GM11168 (cell line): ENCODE measurements around the gene MAPK14.

ENCODE experiments used
- in situ Hi-C: fragments of 300-500 bp; cut with MboI; formaldehyde crosslinking; loops from one replicate; pipeline ENCODE4 v1.12.0; 2022; ENCODE audit warnings: low sequenced_read_pairs; ENCODE audit not compliant: unreplicated experiment

MAPK14 gene

GRCh38 chr6:36033935-36034334 is 6.3 kb downstream of the MAPK14 start:
- in situ Hi-C loops: no loop called here

GRCh38 chr6:36034441-36034840 is 6.8 kb downstream of the MAPK14 start:
- in situ Hi-C loops: no loop called here

- in situ Hi-C loops: no loop called here
Measured at GRCh38 chr6:36035225-36035624, 7.6 kb downstream of the MAPK14 start.

GRCh38 chr6:36038120-36038876 is 10.7 kb downstream of the MAPK14 start:
- in situ Hi-C loops: no loop called here

- in situ Hi-C loops: no loop called here
Measured at GRCh38 chr6:36039112-36039511, 11.5 kb downstream of the MAPK14 start.

- in situ Hi-C loops: no loop called here
Measured at GRCh38 chr6:36040958-36041357, 13.3 kb downstream of the MAPK14 start.

GRCh38 chr6:36042618-36043260 is 15.1 kb downstream of the MAPK14 start:
- in situ Hi-C loops: no loop called here

GRCh38 chr6:36049582-36049981 is 22.0 kb downstream of the MAPK14 start:
- in situ Hi-C loops: no loop called here

GRCh38 chr6:36050305-36050704 is 22.7 kb downstream of the MAPK14 start:
- in situ Hi-C loops: no loop called here

GRCh38 chr6:36050947-36051710 is 23.5 kb downstream of the MAPK14 start:
- in situ Hi-C loops: no loop called here

- in situ Hi-C loops: no loop called here
Measured at GRCh38 chr6:36052097-36052496, 24.5 kb downstream of the MAPK14 start.

- in situ Hi-C loops: no loop called here
Measured at GRCh38 chr6:36053878-36054277, 26.3 kb downstream of the MAPK14 start.

GRCh38 chr6:36054415-36054814 is 26.8 kb downstream of the MAPK14 start:
- in situ Hi-C loops: no loop called here

- in situ Hi-C loops: no loop called here
Measured at GRCh38 chr6:36054956-36055355, 27.3 kb downstream of the MAPK14 start.

GRCh38 chr6:36056178-36056577 is 28.6 kb downstream of the MAPK14 start:
- in situ Hi-C loops: no loop called here

- in situ Hi-C loops: no loop called here
Measured at GRCh38 chr6:36061236-36061635, 33.6 kb downstream of the MAPK14 start.

GRCh38 chr6:36062247-36062646 is 34.6 kb downstream of the MAPK14 start:
- in situ Hi-C loops: no loop called here

- in situ Hi-C loops: no loop called here
Measured at GRCh38 chr6:36063318-36064060, 35.9 kb downstream of the MAPK14 start.

GRCh38 chr6:36064770-36065396 is 37.3 kb downstream of the MAPK14 start:
- in situ Hi-C loops: no loop called here

- in situ Hi-C loops: no loop called here
Measured at GRCh38 chr6:36065916-36066315, 38.3 kb downstream of the MAPK14 start.
